K562 (cell line): ENCODE results near the gene HMX3.

Experiments
- ARNT ChIP-seq, 2 experiments: fragments of 450-650 bp; IDR thresholded peaks; 2 replicates each; pipeline ENCODE4 v1.6.1; 2016; ENCODE audit warnings: mild to moderate bottlenecking in 1 of 2
- EGR1 ChIP-seq: fragments of 450-650 bp; conservative IDR thresholded peaks from 2 replicates; pipeline ENCODE4 v1.6.1; 2017; ENCODE audit warnings: mild to moderate bottlenecking
- IRF2 ChIP-seq: sonication (generic); formaldehyde crosslinking; IDR thresholded peaks from 2 replicates; pipeline ENCODE4 v1.8.1; 2022; ENCODE audit warnings: mild to moderate bottlenecking, missing genetic modification reagents
- KDM1A ChIP-seq, 2 experiments: fragments of 450-650 bp; IDR thresholded peaks; 2 replicates each; pipeline ENCODE4 v1.6.1; 2016; ENCODE audit warnings: mild to moderate bottlenecking in 2 of 2
- MAZ ChIP-seq, 2 experiments: fragments of 450-650 bp in 1 of 2; sonication (generic) in 1 of 2; formaldehyde crosslinking; IDR thresholded peaks in 1 of 2; conservative IDR thresholded peaks in 1 of 2; 2 replicates each; pipeline versions ENCODE4 v1.4.0 to v1.5.0; 2020; ENCODE audit warnings: mild to moderate bottlenecking in 1 of 2, missing genetic modification reagents in 1 of 2
- TF ChIP-seq, protein P1 (sequence below): IDR thresholded peaks from 2 replicates; pipeline ENCODE4 v1.6.1; 2012; ENCODE audit warnings: low read depth, low read length, improper control_type of control experiment, borderline replicate concordance

DNA sequence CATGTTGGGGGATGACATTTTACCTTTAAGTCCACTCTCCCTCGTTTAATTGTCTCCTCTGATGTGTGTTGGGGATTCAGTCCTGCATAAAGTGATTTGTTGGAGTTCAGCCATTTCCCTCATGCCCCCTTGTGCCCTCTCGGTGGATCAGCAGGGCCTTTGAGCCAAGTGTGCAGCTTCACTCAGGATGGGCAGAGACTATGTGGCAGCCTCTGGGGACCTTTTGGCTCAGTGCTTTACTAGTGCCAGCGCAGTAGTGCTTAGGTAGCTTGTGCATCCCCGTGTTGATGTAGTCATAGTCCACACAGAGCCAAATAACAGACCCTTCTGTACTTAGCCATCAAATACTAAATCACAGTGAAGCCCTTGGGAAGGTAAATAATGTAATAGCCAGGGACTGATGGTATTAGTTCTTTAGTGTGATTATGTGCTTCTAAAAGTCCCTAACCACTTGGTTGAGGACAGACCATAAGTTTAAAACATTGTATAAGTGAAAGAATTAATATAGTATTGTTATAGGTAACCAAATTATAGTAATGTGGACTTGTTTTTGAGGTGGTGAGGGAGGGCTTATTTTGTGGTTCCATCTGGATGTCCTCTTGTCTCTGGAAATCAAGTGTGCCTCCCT is 29.8 kb downstream of the HMX3 start:
- TF ChIP-seq EGR1 = no peak
- TF ChIP-seq IRF2 = no peak
- TF ChIP-seq, protein P1, sequence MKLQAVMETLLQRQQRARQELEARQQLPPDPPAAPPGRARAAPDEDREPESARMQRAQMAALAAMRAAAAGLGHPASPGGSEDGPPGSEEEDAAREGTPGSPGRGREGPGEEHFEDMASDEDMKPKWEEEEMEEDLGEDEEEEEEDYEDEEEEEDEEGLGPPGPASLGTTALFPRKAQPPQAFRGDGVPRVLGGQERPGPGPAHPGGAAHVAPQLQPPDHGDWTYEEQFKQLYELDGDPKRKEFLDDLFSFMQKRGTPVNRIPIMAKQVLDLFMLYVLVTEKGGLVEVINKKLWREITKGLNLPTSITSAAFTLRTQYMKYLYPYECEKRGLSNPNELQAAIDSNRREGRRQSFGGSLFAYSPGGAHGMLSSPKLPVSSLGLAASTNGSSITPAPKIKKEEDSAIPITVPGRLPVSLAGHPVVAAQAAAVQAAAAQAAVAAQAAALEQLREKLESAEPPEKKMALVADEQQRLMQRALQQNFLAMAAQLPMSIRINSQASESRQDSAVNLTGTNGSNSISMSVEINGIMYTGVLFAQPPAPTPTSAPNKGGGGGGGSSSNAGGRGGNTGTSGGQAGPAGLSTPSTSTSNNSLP = no peak
- TF ChIP-seq KDM1A (IDR thresholded peaks at IDR 0.05) = no peak
- no peak for TF ChIP-seq MAZ (CRISPR knock-in tag; conservative IDR thresholded peaks at IDR 0.05 in 1 of 2, IDR thresholded peaks at IDR 0.05 in 1 of 2)
- TF ChIP-seq ARNT (IDR thresholded peaks at IDR 0.05) = no peak
